ENCODE measurements around the gene ZNF407.
"Not testable (repeated sequence)": the region's sequence is repeated elsewhere in the genome, so short reads cannot be mapped to it uniquely, and the experiment has no call there.

The ZNF407 gene

DNA sequence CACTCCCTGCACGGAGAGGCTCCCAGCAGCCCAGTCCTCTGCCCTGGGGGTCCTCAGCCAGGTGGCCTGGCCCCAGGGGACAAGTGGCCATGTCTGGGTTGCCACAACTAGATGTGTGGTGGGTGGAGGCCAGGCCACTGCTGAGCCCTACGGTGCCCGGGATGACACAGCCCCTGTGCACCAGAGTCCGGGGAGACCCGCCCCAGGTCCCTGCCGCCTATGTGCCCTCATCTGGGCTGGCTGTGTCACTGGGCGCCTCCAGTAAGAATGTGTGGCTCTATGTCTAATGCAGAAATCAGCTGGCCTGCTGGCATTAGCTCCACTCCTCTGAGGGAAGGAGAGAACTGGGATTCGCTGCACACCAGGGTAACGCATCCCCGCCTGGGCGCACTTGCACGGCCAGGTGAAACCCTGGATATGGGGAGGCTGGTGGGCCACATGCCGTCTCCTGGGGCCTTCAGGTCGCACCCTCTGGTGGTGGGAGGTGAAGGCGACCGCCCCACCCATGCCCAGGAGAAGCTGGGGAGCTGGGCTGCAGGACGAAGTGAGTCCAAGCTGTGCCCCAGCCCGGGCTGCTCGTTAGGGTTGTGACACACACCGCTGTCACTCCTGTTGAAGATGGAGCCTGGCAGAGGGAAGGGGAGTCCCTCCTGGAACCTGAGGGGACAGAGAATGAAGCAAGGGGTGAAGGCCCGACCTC lies 475.2 kb downstream of the ZNF407 start:
- DNase-seq (ENCODE audit: low read depth): no peak

DNA sequence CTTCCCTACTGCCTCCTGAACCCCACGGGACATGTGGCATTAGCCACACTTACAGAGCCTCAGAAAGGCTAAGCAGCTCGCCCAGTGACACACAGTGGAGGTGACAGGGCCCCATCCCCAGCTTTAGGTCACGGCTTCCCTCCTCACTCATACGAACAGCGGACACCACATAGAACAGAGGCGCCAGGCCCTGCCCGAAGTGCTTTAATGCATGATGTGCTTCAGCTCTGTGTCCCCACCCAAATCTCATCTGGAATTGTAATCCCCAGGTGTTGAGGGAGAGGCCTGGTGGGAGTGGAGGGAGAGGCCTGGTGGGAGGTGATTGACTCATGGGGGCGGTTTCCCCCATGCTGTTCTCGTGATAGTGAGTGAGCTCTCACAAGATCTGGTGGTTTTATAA lies 476.0 kb downstream of the ZNF407 start:
- DNase-seq (ENCODE audit: low read depth): no peak

GRCh38 chr18:75074196-75075015 lies 476.7 kb downstream of the ZNF407 start:
- DNase-seq (ENCODE audit: low read depth): no peak

- no peak for DNase-seq (ENCODE audit: low read depth)
These were observed 477.3 kb downstream of the ZNF407 start for GRCh38 chr18:75075016-75075305.

GRCh38 chr18:75075429-75075841 lies 477.8 kb downstream of the ZNF407 start:
- no peak for DNase-seq (ENCODE audit: low read depth)

GRCh38 chr18:75076286-75076685 lies 478.6 kb downstream of the ZNF407 start:
- DNase-seq (ENCODE audit: low read depth): no peak

DNA sequence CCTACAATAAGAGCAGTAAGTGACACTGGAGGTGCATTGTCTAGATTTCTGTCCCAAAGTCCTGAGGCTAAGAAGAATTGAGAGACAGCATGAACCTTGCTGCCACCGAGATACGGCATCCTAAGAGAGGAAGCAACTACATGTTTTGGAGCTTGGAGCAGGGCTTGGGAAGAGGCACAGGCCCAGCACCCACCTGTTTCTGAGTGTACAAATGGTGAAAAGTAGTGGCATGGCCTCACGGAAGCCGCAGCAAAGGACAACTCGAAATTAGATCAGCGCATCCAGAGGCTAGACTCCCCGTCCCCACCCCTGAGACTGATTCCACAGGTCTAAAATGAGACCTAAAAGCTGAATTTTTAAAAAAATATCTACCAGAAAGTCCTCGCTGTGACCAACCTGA lies 483.8 kb downstream of the ZNF407 start:
- DNase-seq (ENCODE audit: low read depth): no peak

DNA sequence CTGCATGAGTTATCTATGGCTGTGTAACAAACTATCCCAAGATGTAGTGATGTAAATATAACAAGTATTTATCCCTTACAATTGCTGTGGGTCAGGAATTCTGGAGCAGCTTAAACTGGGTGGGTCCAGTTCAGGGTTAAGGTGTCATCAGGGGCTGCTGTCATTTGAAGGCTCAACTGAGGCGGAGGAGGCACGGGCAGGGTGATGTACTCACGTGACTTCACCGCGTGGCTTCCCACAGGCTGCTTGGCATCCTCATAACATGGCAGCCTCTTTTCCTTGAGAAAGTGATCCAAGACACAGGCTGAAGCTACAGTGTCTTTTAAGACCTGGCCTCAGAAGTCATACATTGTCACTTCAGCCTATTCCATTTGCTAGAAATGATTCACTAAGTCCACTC lies 485.5 kb downstream of the ZNF407 start:
- DNase-seq (ENCODE audit: low read depth): no peak

DNA sequence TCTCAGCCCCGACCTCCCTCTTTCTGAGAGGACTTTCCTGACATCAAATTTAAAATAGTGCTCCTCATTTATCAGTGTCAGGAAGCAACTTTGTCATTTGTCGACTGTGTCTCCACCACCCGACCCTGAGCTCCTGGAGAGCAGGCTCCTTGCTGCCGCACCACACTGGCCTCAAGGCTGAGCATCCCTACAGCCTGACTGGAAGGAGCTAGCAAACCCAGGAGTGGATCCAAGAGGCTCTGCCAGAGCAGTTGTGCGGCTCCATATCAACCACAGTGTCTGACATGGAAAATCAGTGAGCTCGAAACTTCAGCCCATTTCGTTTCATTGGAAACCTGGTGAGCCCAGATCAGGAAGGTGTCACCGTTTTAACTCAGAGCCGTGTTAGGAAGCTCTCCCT lies 486.1 kb downstream of the ZNF407 start:
- no peak for DNase-seq (ENCODE audit: low read depth)

DNA sequence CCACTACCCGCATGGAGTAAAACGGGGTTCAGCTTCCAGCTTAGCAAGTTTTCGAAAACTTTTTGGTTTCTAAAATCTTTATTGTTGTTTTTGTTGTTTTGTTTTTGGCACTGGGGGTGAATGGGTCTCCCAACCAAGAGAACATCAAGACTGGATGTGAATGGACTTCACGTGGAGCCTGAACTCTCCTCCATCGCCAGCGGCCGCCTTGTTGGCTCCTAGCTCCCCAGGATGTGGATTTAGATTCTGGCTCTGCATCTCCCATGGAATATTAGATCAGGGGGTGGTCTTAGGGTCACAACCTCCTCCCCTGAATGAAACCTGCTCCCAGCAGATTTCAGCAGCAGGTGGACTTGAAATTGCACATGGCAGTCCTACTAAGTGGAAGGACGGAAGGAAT lies 488.0 kb downstream of the ZNF407 start:
- DNase-seq (ENCODE audit: low read depth): not testable (repeated sequence)

DNA sequence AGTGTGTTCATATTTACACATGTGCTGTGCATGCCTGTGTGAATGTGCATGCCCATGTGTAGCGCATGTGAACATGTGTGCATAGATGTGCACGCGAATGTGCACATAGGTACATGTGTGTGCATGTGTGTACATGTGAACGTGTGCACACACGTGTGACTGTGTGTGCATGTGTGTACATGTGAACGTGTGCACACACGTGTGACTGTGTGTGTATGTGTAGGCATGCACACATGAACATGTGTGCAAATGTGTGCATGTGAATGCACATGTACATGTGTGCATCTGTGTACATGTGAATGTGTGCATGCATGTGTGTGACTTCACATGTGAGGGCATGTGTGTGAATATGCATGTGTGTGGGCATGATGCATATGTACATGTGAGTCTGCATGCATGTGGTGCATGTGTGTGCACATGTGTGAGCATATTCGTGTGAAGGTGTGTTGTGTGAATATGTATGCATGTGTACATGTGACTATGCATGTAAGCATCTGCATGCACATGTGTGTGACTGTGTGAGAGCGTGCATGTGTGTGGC lies 488.9 kb downstream of the ZNF407 start:
- DNase-seq (ENCODE audit: low read depth): no peak

DNA sequence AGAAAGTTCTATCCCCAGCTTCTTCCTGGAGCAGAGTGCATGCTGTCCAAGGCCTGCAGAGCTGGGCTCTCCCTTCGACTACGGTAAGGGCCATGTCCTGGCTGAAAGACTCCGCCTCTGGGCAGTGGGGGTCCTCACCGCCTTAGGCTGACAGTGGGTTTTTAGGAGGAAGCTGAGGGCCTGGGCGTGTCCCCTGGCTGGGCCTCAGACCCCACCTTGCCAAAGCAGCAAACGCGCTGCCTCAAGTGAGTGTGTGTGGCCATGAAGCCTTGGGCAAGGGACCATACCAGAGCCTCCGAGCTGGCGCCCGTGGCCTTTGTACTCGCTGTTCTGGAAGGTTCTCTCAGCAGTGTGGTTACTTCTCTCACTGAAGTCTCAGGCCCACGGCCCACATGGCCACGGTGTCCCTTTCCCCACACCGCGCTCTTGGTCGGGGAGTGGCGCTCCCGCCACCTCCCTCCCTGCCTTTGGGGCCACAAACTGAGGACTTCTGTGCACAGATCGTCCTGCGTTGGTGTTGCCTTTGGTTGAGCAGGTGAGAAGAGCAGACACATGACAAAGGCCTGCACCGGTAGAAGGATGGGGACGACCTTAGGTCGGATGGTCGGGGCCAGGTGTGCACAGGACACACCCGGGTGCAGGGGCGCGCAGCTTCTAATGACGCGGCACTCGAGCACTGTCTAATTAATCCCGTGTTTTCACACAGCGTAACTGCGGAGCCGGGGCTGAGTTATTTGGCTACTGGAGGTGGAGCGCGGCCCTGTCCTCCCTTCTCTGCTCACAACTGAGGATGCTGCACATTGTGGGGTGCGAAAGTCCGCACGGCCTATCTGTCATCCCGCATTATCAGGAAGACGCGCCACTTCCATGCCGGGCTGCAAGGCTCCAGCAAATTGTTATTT lies 489.7 kb downstream of the ZNF407 start:
- no peak for DNase-seq (ENCODE audit: low read depth)

DNA sequence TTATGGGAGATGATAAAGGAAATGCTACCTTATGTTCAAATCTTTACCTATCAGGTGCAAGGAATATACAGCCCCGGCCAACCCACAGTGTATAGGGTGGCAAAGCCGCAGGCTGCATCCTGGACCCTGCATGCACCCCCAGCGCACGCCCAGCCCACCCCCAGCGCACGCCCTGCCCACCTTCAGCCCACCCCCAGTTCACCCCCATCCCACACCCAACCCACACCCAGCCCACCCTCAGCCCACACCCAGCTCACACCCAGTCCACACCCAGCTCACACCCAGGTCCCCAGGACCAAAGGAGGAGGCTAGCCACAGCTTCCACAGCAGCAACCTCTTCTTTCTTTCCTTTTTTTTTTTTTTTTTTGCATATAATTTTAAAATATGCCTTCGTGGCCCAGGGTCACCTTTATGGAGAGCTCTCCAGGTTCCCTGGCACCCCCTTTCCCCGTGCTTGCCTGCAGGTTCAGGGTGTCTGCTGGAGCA lies 490.4 kb downstream of the ZNF407 start:
- DNase-seq (ENCODE audit: low read depth): no peak

DNA sequence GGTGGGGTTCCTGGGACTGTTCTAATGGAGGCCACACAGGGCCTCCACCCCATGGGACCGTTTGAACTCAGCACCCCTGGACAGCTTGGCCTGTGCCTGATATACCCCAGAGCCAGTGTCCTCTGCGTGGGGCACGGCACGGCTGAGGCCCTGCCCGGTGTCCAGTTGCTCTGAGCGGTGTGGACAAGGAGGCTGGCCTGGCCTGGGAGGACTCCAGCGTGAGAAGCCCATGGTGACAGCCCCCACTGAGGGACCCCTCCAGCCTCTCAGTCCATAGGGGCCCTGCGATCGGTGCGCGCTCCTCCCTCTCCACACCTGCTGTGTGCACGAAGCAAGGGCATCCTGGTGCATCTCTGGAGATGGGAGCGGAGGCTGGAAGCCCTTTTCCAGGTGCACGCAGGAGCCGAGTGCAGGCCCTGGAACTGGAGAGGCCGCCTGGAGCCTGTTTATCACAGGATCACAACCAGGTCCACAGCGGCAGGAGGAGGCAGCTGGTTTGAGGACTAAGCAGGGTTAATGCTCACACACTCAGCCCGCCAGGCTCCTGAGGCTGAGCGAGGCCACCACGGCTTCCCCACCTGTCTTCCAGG lies 491.0 kb downstream of the ZNF407 start:
- DNase-seq (ENCODE audit: low read depth): no peak

DNA sequence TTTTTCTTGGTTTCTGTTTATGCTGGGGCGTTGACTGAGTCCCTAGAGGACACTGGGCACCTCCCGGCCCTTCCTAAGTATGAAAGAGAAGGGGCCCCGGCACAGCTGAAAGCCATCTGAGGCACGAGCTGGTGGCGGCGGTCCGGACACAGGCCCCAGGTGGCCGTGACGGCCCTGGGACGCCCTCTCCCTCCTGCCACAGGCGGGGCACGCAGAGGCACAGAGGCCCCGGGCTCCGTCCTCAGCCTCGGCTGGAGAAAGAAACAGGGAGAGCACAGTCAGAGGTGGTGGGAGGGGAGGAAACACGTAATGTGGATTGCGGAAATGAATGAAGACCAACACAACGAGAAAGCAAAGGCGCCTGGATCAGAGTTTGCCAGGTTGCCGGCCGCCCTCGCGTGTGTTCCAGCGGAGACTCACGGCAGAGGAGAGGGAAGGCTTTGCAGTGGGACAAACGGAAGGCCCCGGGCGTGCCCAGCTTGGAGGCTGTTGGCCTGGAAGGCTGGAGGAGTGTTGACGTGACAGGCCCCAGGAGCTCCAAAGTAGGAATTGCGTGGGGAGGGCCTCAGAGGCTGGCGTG lies 492.2 kb downstream of the ZNF407 start:
- DNase-seq (ENCODE audit: low read depth): no peak

DNA sequence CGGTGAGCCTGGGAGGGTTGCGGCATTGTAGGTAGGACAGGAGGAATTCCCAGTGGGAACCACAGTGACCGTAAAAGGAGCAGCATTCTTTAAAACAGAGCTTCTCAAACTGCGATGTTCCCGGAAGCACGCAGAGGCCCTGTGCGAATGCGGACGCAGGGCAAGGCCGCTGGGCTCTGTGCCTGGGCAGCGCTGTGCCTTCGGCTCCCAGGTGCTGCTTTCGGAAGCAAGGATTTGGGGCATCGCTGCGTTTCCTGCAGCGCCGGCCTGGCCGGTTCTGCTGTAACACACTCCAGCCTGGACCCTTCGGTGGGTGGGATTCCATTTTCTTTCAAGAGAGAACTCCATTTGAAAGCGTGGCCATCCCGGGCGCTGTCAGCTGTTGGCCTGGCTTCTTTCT lies 492.7 kb downstream of the ZNF407 start:
- no peak for DNase-seq (ENCODE audit: low read depth)

DNA sequence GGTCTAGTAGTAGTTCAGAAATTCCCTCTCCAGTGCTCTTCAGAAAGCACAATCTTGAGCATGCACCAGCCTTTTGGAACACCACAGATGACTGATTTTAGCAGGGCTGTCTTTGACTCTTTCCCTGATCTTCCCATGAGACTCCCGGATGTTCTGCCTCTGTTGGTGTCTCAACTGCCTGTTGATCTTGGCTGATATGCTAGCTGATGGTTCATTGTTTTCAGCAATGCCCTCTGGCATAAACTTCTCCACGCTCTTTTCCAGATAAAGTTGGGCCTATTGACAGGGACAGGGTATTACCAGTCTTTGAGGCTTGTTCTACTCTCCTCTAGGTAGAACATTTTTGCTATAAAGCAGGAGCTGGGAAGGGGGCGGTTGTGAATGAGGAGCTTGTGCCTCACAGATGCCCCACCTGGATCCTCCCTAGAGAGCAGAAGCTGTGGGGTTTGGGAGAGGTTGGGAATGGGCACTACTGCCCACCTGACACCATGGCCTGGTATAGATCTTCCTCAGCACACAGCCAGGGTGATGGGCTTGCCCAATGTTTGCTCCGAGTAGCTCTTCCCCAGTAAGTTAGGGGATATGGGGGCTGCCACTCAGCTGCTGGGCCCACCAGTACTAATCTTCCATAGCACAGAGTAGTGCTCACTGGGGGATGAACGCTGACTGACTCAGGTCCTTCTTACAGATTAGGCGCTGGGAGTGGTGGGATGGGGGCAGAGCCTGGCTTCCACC lies 500.0 kb downstream of the ZNF407 start:
- no peak for DNase-seq (ENCODE audit: low read depth)

GRCh38 chr18:75100832-75101630 lies 503.4 kb downstream of the ZNF407 start:
- DNase-seq (ENCODE audit: low read depth): no peak

- no peak for DNase-seq (ENCODE audit: low read depth)
These were observed 504.2 kb downstream of the ZNF407 start for GRCh38 chr18:75101916-75102315.

DNA sequence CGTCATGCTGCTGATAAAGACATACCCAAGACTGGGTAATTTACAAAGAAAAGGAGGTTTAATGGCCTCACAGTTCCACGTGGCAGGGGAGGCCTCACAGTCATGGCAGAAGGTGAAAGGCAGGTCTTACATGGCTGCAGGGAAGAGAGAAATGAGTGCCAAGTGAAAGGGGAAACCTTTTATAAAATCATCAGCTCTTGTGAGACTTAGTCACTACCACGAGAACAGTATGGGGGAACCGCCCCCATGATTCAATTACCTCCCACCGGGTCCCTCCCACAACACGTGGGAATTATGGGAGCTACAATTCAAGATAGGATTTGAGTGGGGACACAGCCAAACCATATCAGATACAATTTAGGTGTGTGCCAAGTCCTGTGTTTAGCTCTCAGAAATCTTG lies 506.4 kb downstream of the ZNF407 start:
- not testable (repeated sequence) for DNase-seq (ENCODE audit: low read depth)

Measured in ELR (cell line).